Lung (tissue), 12 donors: ENCODE measurements around the gene TNNI2. TPM values are rescaled to one million over a fixed set of nuclear protein-coding genes. Genes with fewer than 3 reads are reported as not detected.

Experiments
- ATAC-seq: fragments of 200-7000 bp; cut with Tn5 transposase; one replicate; pipeline ENCODE4 v1.9.1; 2020; ENCODE audit warnings: moderate number of reproducible peaks; ENCODE audit not compliant: insufficient read depth, low FRiP score
- DNase-seq, 3 donors: peaks; one replicate each; pipeline ENCODE4 v3.0.0-alpha.2; 2013 to 2017
- H3K27ac ChIP-seq, 2 donors: one replicate each; pipeline ENCODE4 v1.5.1; 2013; ENCODE audit warnings: mild to moderate bottlenecking in 2 of 2, moderate library complexity in 2 of 2, control low read depth in 1 of 2, inconsistent platforms in 1 of 2, low read depth in 1 of 2, low read length in 1 of 2
- H3K27me3 ChIP-seq, 3 donors: one replicate each; pipeline ENCODE4 v1.5.1; 2013; ENCODE audit warnings: low read length in 2 of 3; ENCODE audit not compliant: control insufficient read depth in 3 of 3, insufficient read depth in 3 of 3
- H3K36me3 ChIP-seq, 4 donors: one replicate each; pipeline ENCODE4 v1.5.1; 2013; ENCODE audit warnings: low read length in 4 of 4, mild to moderate bottlenecking in 1 of 4, moderate library complexity in 1 of 4; ENCODE audit not compliant: control insufficient read depth in 4 of 4, insufficient read depth in 4 of 4
- H3K4me1 ChIP-seq, 5 donors: one replicate each; pipeline ENCODE4 v1.5.1; 2013; ENCODE audit warnings: low read length in 5 of 5, mild to moderate bottlenecking in 2 of 5, moderate library complexity in 1 of 5; ENCODE audit not compliant: control insufficient read depth in 5 of 5, insufficient read depth in 5 of 5
- H3K4me3 ChIP-seq: one replicate; pipeline ENCODE4 v1.5.1; 2013; ENCODE audit warnings: mild to moderate bottlenecking, control low read depth, moderate library complexity
- H3K9ac ChIP-seq, 2 donors: one replicate each; pipeline ENCODE4 v1.5.1; 2013; ENCODE audit warnings: low read length in 2 of 2, control low read depth in 1 of 2; ENCODE audit not compliant: insufficient read depth in 1 of 2
- H3K9me3 ChIP-seq, 4 donors: one replicate each; pipeline ENCODE4 v1.5.1; 2013; ENCODE audit warnings: low read length in 3 of 4, mild to moderate bottlenecking in 1 of 4, moderate library complexity in 1 of 4; ENCODE audit not compliant: control insufficient read depth in 4 of 4, insufficient read depth in 3 of 4
- CTCF ChIP-seq: IDR thresholded peaks from 2 replicates; pipeline ENCODE4 v1.5.1; 2012; ENCODE audit warnings: mild to moderate bottlenecking; ENCODE audit errors: control extremely low read depth, extremely low read depth
- WGBS, 2 donors: extraction: QIAGEN DNeasy Blood & Tissue Kit; methylation state at CpG; one replicate each; pipeline ENCODE4 v1.1.7; 2013; 5-methylcytosine and 5-hydroxymethylcytosine counted together
- polyA plus RNA-seq, 2 donors: library from polyadenylated mRNA; stranded (reverse); fragments of 200-250 nt; gene quantifications; one replicate each; pipeline ENCODE4 v1.2.1, GENCODE V29; 2013
- total RNA-seq, 2 donors: library from RNA; depleted of rRNA in 1 of 2; stranded (reverse); fragments of >200 nt in 1 of 2; gene quantifications; one replicate each; pipeline ENCODE4 v1.2.1, GENCODE V29; 2014 to 2021
- donor health status: control.
- donor health status: control.
- donor health status: Bipolar disorder and iron deficiency.
- donor health status: healthy.
- donor health status: DM: yes; HTN: yes; CAD: no.

The TNNI2 gene
- total and polyA plus RNA-seq, 4 donors = 3.1 to 35.8 (median 12.2) TPM

GRCh38 chr11:1814691-1815090 lies 24.1 kb upstream of the TNNI2 start:
- Histone ChIP-seq H3K9me3 (peaks cover 0 to 12% (median 2%) of the 10 kb centered on the region in 4 donors), H3K4me3 (no peak overlapping the region), H3K9ac (no peak overlapping the region), H3K4me1 (no peaks in the 10 kb centered on the region), H3K27ac (no peak overlapping the region), H3K36me3 (no peaks in the 10 kb centered on the region), H3K27me3 (peaks cover 0 to 2% (median 0%) of the 10 kb centered on the region in 3 donors)
- no peak for DNase-seq
- no peak for ATAC-seq
- 87 to 91% methylated on average over 10 of the region's 10 CpGs for WGBS, 2 donors
- no peak for TF ChIP-seq CTCF

- WGBS, 2 donors = 92 to 95% methylated on average over 8 of the region's 8 CpGs
- no peak for TF ChIP-seq CTCF
These were observed 23.5 kb upstream of the TNNI2 start for GRCh38 chr11:1815311-1815710.

GRCh38 chr11:1815751-1816150 lies 23.0 kb upstream of the TNNI2 start:
- no peak overlapping the region for H3K27ac ChIP-seq
- H3K4me1 ChIP-seq = no peaks in the 10 kb centered on the region
- H3K27me3 ChIP-seq = peaks cover 0 to 2% (median 0%) of the 10 kb centered on the region in 3 donors
- DNase-seq (no peak), ATAC-seq (no peak)
- no peak for TF ChIP-seq CTCF
- H3K9me3 ChIP-seq = peaks cover 0 to 12% (median 4%) of the 10 kb centered on the region in 4 donors
- H3K4me3 ChIP-seq = no peak overlapping the region
- H3K9ac ChIP-seq = no peak overlapping the region
- H3K36me3 ChIP-seq = no peaks in the 10 kb centered on the region
- 88 to 95% methylated on average over 7 of the region's 7 CpGs for WGBS, 2 donors

More at GRCh38 chr11:1815311-1815710, 23.5 kb upstream of the TNNI2 start:
- peaks cover 0 to 12% (median 4%) of the 10 kb centered on the region in 4 donors for H3K9me3 ChIP-seq
- no peak overlapping the region for H3K9ac ChIP-seq
- no peak overlapping the region for H3K4me3 ChIP-seq
- H3K4me1 ChIP-seq = no peaks in the 10 kb centered on the region
- H3K27me3 ChIP-seq = peaks cover 0 to 2% (median 0%) of the 10 kb centered on the region in 3 donors
- no peak for ATAC-seq
- DNase-seq = no peak
- H3K27ac ChIP-seq = no peak overlapping the region
- no peaks in the 10 kb centered on the region for H3K36me3 ChIP-seq

GRCh38 chr11:1817000-1817399 lies 21.8 kb upstream of the TNNI2 start:
- ATAC-seq (no peak), DNase-seq (no peak)
- Histone ChIP-seq H3K27me3 (peaks cover 0 to 2% (median 0%) of the 10 kb centered on the region in 3 donors), H3K27ac (no peak overlapping the region), H3K4me1 (no peaks in the 10 kb centered on the region), H3K4me3 (no peak overlapping the region), H3K9me3 (peaks cover 0 to 12% (median 4%) of the 10 kb centered on the region in 4 donors), H3K36me3 (no peaks in the 10 kb centered on the region), H3K9ac (no peak overlapping the region)
- 91 to 96% methylated on average over 5 of the region's 5 CpGs for WGBS, 2 donors
- no peak for TF ChIP-seq CTCF
